CD4-positive, alpha-beta T cell treated with Interleukin-6 at 100 ng/mL for 8 hours (primary cell): Measurements from ENCODE around the gene RNF123.

Experiments
- DNase-seq: peaks from one replicate; pipeline ENCODE4 v3.0.0-alpha.2; 2020; ENCODE audit warnings: mixed read lengths, low spot score

The RNF123 gene

DNA sequence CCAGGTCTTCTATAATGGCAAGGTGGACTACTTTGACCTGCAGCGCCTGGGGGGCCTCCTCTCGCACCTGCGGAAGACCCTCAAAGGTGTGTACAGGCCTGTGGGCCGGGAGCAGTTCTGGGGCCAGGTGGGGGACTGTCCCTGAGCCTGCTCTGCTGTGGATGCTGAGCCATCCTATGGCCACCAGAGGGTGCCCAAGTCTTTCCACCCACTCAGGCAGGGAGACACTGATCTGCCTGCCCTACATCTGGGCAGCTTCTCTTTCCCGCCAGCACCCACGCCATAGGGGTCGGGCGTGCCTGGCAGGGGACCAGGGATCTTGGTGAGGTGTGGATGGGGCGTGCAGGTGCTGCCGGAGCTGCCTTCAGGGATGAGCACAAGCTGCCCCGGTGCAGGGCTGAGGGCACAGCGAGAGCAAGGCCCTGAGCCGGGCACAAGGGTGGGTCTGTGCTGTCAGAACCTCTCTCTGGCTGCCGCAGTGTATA, 14.1 kb downstream of the RNF123 start:
- DNase-seq = peak; percentile 60

GRCh38 chr3:49703956-49704355, 14.6 kb downstream of the RNF123 start:
- DNase-seq = no peak

- DNase-seq = no peak
Measured at GRCh38 chr3:49704629-49705028, 15.3 kb downstream of the RNF123 start.

- DNase-seq = no peak
Measured at GRCh38 chr3:49705390-49705960, 16.1 kb downstream of the RNF123 start.

GRCh38 chr3:49706456-49707112, 17.2 kb downstream of the RNF123 start:
- DNase-seq = no peak

DNA sequence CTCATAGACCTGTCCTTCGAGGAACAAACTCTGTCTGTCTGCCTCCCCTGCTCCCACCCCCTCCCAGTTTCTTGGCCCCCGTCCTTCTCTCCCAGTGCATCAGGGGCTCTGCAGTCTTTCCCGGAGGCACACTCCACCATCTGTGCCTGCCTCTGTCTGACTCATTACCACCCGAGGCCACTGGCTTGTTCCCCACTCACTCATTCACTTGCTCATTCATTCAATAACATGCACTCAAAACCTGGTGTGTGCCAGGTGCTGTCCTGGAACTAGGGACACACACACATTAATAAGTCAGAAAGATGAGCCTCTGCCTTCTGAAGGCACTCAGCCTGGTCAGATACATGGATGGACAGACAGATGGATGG, 17.7 kb downstream of the RNF123 start:
- no peak for DNase-seq

GRCh38 chr3:49709852-49710251, 20.5 kb downstream of the RNF123 start:
- DNase-seq = no peak

DNA sequence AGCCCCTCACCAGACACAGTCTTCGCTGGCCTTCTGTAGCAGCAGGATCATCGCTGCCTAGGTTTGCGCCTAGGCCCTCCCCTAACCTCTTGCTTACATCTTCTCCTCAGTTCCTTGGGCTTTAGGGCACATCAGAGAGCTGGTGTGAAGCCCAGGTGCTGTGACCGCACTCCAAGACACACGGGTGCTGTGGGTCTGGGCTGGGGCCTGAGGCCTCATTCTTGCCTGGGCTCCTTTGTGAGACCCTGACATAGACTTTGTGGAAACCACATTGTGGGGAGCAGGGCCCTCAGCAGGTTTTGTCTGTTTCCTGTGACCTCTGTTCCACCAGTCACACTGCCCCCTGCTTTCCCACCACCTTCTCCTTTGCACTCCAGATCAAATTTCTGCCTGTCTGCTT, 22.1 kb downstream of the RNF123 start:
- DNase-seq = no peak

GRCh38 chr3:49712166-49712565, 22.8 kb downstream of the RNF123 start:
- DNase-seq = no peak

DNA sequence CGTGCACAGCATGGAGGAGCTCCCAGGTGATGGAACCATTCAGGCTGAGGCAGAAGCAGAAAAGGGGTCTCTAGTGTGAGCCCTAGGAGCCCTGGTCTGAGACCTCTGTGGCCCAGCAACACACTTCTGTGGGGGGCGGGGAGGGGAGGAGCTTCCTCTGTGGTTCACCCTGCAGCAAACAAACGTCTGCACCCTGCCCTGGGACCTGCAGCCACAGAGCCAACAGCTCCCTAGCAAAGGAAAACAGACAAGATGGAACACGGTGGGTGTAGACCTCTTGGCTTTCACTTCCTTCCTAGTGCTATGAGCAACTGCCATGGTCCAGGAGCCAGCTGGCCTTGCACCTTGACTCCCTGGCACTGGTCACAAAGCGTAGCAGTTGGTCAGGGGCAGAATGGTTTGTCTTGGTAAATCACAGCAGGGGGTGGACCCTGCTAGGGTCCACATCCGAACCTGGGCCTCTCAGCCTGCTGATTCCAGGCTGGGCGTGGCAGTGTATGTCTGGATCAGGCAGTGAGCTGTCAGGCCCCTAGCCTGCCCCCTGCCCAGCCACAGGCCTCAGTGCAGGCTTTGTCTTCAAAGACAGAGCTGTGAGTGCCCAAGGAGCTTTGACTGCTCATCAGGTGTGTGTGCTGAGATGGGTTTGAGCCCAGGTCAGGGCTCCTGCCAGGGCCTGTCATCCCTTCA, 23.4 kb downstream of the RNF123 start:
- no peak for DNase-seq

- no peak for DNase-seq
Measured at GRCh38 chr3:49713336-49714105, 24.2 kb downstream of the RNF123 start.

GRCh38 chr3:49714728-49715550, 25.6 kb downstream of the RNF123 start:
- no peak for DNase-seq

DNA sequence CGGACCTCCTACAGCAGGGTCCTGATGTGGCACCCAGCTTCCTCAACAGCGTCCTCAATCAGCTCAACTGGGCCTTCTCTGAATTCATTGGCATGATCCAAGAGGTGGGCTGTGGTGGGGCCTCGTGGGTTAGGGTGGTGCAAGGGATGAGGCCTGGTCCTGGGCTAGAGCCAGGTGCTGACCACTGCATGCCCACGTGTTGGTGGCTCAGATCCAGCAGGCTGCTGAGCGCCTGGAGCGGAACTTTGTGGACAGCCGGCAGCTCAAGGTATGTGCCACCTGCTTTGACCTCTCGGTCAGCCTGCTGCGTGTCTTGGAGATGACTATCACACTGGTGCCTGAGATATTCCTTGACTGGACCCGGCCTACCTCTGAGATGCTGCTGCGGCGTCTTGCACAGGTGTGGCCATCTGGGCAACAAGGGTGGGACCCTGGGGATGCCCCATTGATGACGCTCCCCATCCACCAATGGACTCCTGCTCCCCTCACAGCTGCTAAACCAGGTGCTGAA, 26.3 kb downstream of the RNF123 start:
- no peak for DNase-seq

GRCh38 chr3:49716169-49716568, 26.8 kb downstream of the RNF123 start:
- no peak for DNase-seq

DNA sequence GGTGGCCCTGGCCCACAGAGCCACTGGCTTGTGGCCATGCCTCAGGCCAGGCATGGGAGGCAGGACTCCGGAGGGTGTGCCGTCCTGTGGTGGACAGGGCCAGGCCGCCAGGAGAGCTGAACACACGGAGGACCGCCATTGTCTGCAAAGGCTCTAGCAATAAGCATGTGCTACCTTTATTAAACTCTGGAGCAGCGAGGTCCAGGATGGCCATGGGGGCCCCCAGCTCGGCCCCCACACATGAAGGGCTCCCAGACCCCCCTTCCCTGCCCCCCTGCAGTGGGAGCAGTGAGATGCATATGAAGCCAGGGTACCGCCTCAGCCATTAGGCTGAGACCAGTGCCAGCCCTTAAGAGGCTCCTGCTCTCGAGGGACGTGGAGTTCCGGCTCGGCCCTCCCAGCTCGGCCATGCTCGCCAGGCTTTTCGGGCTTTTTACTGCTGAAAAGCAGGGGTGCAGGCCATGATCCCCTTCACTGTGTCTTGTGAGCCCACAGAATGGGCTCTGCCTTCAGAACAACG, 27.4 kb downstream of the RNF123 start:
- DNase-seq = no peak

GRCh38 chr3:49717211-49717958, 28.0 kb downstream of the RNF123 start:
- no peak for DNase-seq

- no peak for DNase-seq
Measured at GRCh38 chr3:49717959-49718857, 28.9 kb downstream of the RNF123 start.

- no peak for DNase-seq
Measured at GRCh38 chr3:49718858-49719213, 29.5 kb downstream of the RNF123 start.

- peak; percentile 87 for DNase-seq
Measured at GRCh38 chr3:49719214-49719884, 30.0 kb downstream of the RNF123 start, which contains the start of gene AMIGO3. Gene AMIGO3, minus strand, starts transcription at chr3:49719684. Its CDS starts 219 bp downstream, at chr3:49719465.
